ENCODE measurements around the gene KLHL2. TPM values are rescaled to one million over a fixed set of nuclear protein-coding genes. Genes with fewer than 3 reads are reported as not detected.
A peak's percentile ranks its signal among the peaks of the same experiment; 100 is the strongest.
"Not testable (repeated sequence)": the region's sequence is repeated elsewhere in the genome, so short reads cannot be mapped to it uniquely, and the experiment has no call there.

Gene KLHL2
- total RNA-seq, 2 donors from 2014 or later, result 11.6 to 16.0 TPM

DNA sequence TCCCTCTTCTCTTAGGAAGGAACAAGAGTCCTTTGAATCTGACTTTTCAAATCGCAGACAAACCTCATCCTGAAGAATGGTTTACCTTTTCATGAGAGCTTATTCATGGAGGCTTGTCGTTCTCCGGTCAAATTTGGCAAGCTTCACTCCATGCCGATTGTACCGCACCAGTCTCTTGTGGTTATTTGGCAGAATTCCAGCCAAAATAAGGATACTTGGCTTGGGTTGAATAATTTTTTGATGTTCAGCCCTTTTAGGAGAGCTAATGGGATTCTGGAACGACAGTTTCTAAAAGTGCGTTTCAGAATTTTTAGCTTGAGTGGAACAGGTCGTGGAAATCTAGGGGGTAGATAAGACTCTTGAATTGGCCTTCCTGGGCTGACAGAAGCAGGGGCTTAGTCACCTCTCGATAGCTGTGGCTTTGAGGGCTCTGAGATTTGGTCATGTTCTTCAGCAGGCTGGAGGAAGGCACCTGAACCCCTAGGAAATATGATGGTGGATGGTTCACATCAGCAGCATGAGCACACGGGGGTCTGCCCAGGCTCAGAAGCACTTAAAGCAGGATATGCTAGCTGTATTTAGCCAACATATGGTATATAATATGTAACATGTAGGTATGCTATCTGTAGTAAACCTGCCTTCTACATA is 1.5 kb downstream of the KLHL2 start:
- Histone ChIP-seq H3K36me3 (ENCODE audit: control insufficient read depth, insufficient read depth, low read length) (no peaks in the 10 kb centered on the region), H3K4me1 (ENCODE audit: control insufficient read depth, insufficient read depth, low read length) (peaks cover 6% of the 10 kb centered on the region), H3K27me3 (ENCODE audit: control insufficient read depth, insufficient read depth, low read length, poor library complexity, severe bottlenecking) (peaks cover 40% of the 10 kb centered on the region), H3K4me3 (ENCODE audit: low read length) (peak overlapping the region; percentile 95), H3K27ac (ENCODE audit: low read depth, low read length) (no peak overlapping the region), H3K9me3 (ENCODE audit: control insufficient read depth, low read length) (no peaks in the 10 kb centered on the region), H3K9ac (ENCODE audit: extremely low read depth, low read length, poor library complexity, severe bottlenecking) (no peak overlapping the region)
- peak overlapping the region; percentile 76 for H3K4me3 Mint-ChIP-seq
- no peaks in the 10 kb centered on the region for H3K9me3 Mint-ChIP-seq
- peaks cover 63% of the 10 kb centered on the region for H3K27me3 Mint-ChIP-seq (ENCODE audit: insufficient read depth)
- TF ChIP-seq, protein P1, sequence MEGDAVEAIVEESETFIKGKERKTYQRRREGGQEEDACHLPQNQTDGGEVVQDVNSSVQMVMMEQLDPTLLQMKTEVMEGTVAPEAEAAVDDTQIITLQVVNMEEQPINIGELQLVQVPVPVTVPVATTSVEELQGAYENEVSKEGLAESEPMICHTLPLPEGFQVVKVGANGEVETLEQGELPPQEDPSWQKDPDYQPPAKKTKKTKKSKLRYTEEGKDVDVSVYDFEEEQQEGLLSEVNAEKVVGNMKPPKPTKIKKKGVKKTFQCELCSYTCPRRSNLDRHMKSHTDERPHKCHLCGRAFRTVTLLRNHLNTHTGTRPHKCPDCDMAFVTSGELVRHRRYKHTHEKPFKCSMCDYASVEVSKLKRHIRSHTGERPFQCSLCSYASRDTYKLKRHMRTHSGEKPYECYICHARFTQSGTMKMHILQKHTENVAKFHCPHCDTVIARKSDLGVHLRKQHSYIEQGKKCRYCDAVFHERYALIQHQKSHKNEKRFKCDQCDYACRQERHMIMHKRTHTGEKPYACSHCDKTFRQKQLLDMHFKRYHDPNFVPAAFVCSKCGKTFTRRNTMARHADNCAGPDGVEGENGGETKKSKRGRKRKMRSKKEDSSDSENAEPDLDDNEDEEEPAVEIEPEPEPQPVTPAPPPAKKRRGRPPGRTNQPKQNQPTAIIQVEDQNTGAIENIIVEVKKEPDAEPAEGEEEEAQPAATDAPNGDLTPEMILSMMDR (conservative IDR thresholded peaks at IDR 0.05), result no peak
- no peak for DNase-seq
- peaks cover 43% of the 10 kb centered on the region for H3K4me1 Mint-ChIP-seq
- WGBS, 2 experiments (ENCODE audit: insufficient coverage in 1 of 2, insufficient read length in 1 of 2), result 77 to 79% methylated on average over 8 to 10 of the region's 10 CpGs
- no peak overlapping the region for H3K27ac Mint-ChIP-seq
- H3K36me3 Mint-ChIP-seq (ENCODE audit: low read depth), result no peaks in the 10 kb centered on the region

DNA sequence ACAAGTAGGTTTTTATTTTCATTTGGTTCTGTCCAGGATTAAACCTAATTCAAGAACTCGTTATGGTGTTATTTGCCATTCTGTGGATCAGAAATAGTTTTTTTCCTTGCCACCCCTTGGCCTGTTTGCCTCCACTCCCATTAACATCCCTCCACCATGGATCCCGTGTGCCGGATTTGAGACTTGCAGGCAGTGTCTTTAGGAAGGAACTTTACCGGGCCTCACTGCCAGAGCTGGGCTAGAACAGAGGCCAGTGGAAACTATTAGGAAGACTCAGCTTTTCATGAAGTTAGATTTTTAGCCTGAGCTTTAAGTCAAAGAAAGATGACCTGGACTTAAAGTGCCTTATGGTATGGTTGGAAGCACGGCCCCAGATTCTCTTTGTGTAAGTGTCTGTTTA is 2.4 kb downstream of the KLHL2 start:
- H3K4me1 Mint-ChIP-seq, result peaks cover 49% of the 10 kb centered on the region

DNA sequence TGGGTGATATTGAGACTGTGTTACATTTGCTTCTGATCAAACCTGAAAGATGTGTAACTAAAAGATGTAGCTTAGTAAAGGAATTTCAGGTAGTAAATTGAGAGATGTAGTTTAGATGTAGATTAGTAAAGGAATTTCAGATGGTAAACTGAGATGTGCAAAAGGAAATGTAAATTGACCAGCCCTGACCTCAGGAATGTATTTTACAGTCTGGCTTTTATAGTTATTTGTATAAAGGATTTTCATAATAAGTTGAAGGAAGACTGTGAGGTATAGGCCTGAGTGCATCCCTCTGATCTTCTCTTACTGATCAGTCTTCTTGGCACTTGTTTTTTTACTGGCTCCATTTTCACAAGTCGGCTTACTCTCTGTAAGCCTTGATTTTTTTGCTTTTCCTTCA is 3.2 kb downstream of the KLHL2 start:
- Mint-ChIP-seq H3K27ac (no peak overlapping the region), H3K36me3 (ENCODE audit: low read depth) (no peaks in the 10 kb centered on the region), H3K27me3 (ENCODE audit: insufficient read depth) (peaks cover 52% of the 10 kb centered on the region), H3K9me3 (no peaks in the 10 kb centered on the region), H3K4me1 (peaks cover 53% of the 10 kb centered on the region), H3K4me3 (no peak overlapping the region)
- no peak for DNase-seq
- WGBS, 2 experiments (ENCODE audit: insufficient coverage in 1 of 2, insufficient read length in 1 of 2), result 83 to 93% methylated on average over 1 of the region's 1 CpG
- H3K4me1 ChIP-seq (ENCODE audit: control insufficient read depth, insufficient read depth, low read length), result peaks cover 8% of the 10 kb centered on the region
- H3K27ac ChIP-seq (ENCODE audit: low read depth, low read length), result no peak overlapping the region
- no peak overlapping the region for H3K9ac ChIP-seq (ENCODE audit: extremely low read depth, low read length, poor library complexity, severe bottlenecking)
- H3K36me3 ChIP-seq (ENCODE audit: control insufficient read depth, insufficient read depth, low read length), result no peaks in the 10 kb centered on the region
- peak overlapping the region; percentile 63 for H3K4me3 ChIP-seq (ENCODE audit: low read length)
- H3K27me3 ChIP-seq (ENCODE audit: control insufficient read depth, insufficient read depth, low read length, poor library complexity, severe bottlenecking), result peaks cover 34% of the 10 kb centered on the region
- TF ChIP-seq, protein P1 (conservative IDR thresholded peaks at IDR 0.05), result no peak
- no peaks in the 10 kb centered on the region for H3K9me3 ChIP-seq (ENCODE audit: control insufficient read depth, low read length)

More for the DNA sequence above, 2.4 kb downstream of the KLHL2 start:
- H3K27ac ChIP-seq (ENCODE audit: low read depth, low read length), result no peak overlapping the region
- Mint-ChIP-seq H3K4me3 (no peak overlapping the region), H3K36me3 (ENCODE audit: low read depth) (no peaks in the 10 kb centered on the region), H3K27ac (no peak overlapping the region), H3K27me3 (ENCODE audit: insufficient read depth) (peaks cover 58% of the 10 kb centered on the region), H3K9me3 (no peaks in the 10 kb centered on the region)
- H3K9me3 ChIP-seq (ENCODE audit: control insufficient read depth, low read length), result no peaks in the 10 kb centered on the region
- DNase-seq, result no peak
- peaks cover 40% of the 10 kb centered on the region for H3K27me3 ChIP-seq (ENCODE audit: control insufficient read depth, insufficient read depth, low read length, poor library complexity, severe bottlenecking)
- peaks cover 8% of the 10 kb centered on the region for H3K4me1 ChIP-seq (ENCODE audit: control insufficient read depth, insufficient read depth, low read length)
- no peaks in the 10 kb centered on the region for H3K36me3 ChIP-seq (ENCODE audit: control insufficient read depth, insufficient read depth, low read length)
- 89 to 94% methylated on average over 3 to 5 of the region's 5 CpGs for WGBS, 2 experiments (ENCODE audit: insufficient coverage in 1 of 2, insufficient read length in 1 of 2)
- peak overlapping the region; percentile 63 for H3K4me3 ChIP-seq (ENCODE audit: low read length)
- TF ChIP-seq, protein P1 (conservative IDR thresholded peaks at IDR 0.05), result no peak
- no peak overlapping the region for H3K9ac ChIP-seq (ENCODE audit: extremely low read depth, low read length, poor library complexity, severe bottlenecking)

DNA sequence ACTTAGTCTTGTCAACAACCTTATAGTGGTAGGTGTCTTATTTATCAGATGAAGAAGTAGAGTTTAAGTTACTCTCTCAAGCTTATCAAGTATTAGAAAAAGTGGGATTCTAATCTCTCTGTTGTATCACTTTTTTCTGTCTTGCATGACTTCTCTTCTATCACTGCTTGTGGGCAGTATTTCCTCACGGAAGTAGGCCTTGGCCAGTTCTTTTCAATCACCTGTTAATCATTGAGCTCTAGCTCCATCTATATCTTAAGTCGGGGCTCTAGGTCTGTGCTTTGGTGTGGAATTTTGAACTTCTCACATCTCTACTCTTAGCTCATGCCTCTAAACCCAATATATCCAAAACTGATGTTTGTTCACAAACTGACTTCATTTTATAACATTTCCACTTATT is 5.3 kb downstream of the KLHL2 start:
- not testable (repeated sequence) for H3K36me3 ChIP-seq (ENCODE audit: control insufficient read depth, insufficient read depth, low read length); H3K4me3 Mint-ChIP-seq; DNase-seq; H3K9ac ChIP-seq (ENCODE audit: extremely low read depth, low read length, poor library complexity, severe bottlenecking); H3K36me3 Mint-ChIP-seq (ENCODE audit: low read depth); H3K4me1 ChIP-seq (ENCODE audit: control insufficient read depth, insufficient read depth, low read length); H3K27ac ChIP-seq (ENCODE audit: low read depth, low read length); H3K9me3 ChIP-seq (ENCODE audit: control insufficient read depth, low read length); H3K9me3 Mint-ChIP-seq
- peak overlapping the region; percentile 52 for H3K4me3 ChIP-seq (ENCODE audit: low read length)
- peak overlapping the region; percentile 80 for H3K27ac Mint-ChIP-seq
- peaks cover 64% of the 10 kb centered on the region for H3K4me1 Mint-ChIP-seq
- H3K27me3 Mint-ChIP-seq (ENCODE audit: insufficient read depth), result peaks cover 37% of the 10 kb centered on the region
- 59% methylated on average over 2 of the region's 2 CpGs; no CpG with 5 or more reads in 1 of the 2 experiments for WGBS, 2 experiments (ENCODE audit: insufficient coverage in 1 of 2, insufficient read length in 1 of 2)
- H3K27me3 ChIP-seq (ENCODE audit: control insufficient read depth, insufficient read depth, low read length, poor library complexity, severe bottlenecking), result peaks cover 28% of the 10 kb centered on the region

DNA sequence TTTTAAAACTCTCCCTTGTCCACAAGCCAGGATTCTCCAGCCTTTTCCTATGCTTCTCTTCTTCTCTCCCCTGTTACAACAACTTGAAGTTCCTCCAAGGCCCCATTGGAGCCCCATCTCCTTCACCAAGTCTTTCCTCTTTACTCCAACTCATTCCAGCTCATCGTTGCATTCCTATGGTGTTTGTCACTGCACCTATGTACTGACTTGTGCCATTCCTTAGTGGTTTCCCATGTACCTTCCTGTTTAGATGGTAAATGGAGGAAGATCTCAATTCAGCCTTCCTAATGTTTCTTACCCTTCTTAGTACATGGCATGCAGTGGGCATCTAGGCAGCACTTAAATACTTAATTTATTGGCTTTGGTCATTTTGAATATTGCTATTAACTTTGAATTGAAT is 6.0 kb downstream of the KLHL2 start:
- Histone ChIP-seq H3K27me3 (ENCODE audit: control insufficient read depth, insufficient read depth, low read length, poor library complexity, severe bottlenecking) (peaks cover 21% of the 10 kb centered on the region), H3K4me3 (ENCODE audit: low read length) (peak overlapping the region; percentile 52)
- H3K27ac ChIP-seq (ENCODE audit: low read depth, low read length); H3K4me1 ChIP-seq (ENCODE audit: control insufficient read depth, insufficient read depth, low read length); H3K9me3 Mint-ChIP-seq; H3K9me3 ChIP-seq (ENCODE audit: control insufficient read depth, low read length); H3K4me3 Mint-ChIP-seq; H3K36me3 ChIP-seq (ENCODE audit: control insufficient read depth, insufficient read depth, low read length); DNase-seq; H3K36me3 Mint-ChIP-seq (ENCODE audit: low read depth); H3K9ac ChIP-seq (ENCODE audit: extremely low read depth, low read length, poor library complexity, severe bottlenecking); H3K27ac Mint-ChIP-seq: not testable (repeated sequence)
- H3K27me3 Mint-ChIP-seq (ENCODE audit: insufficient read depth), result peaks cover 32% of the 10 kb centered on the region
- peaks cover 64% of the 10 kb centered on the region for H3K4me1 Mint-ChIP-seq
- WGBS, 2 experiments (ENCODE audit: insufficient coverage in 1 of 2, insufficient read length in 1 of 2), result 92% methylated on average over 1 of the region's 1 CpG; no CpG with 5 or more reads in 1 of the 2 experiments
